CD4-positive, alpha-beta T cell (primary cell): ENCODE measurements around the gene PKP1. TPM values are rescaled to one million over a fixed set of nuclear protein-coding genes. Genes with fewer than 3 reads are reported as not detected.

Experiments used
- ATAC-seq: fragments of 200-7000 bp; cut with Tn5 transposase; one replicate; pipeline ENCODE4 v1.10.0; 2022; ENCODE audit warnings: mild to moderate bottlenecking; ENCODE audit not compliant: poor library complexity
- CTCF ChIA-PET: fragments of 350-600 bp; sonication (Branson Sonifier 250); formaldehyde crosslinking; loops from one replicate; lab custom pipeline; 2021; ENCODE audit warnings: antibody characterized with exemption, inconsistent platforms; lab: Charles Lee
- POLR2A ChIA-PET: fragments of 350-600 bp; sonication (Branson Sonifier 250); formaldehyde crosslinking; loops from one replicate; lab custom pipeline; 2021; ENCODE audit warnings: antibody characterized with exemption, inconsistent platforms; lab: Charles Lee
- DNase-seq, 14 experiments: peaks; one replicate each; pipeline ENCODE4 v3.0.0-alpha.2; 2013 to 2020; ENCODE audit warnings: mixed read lengths in 2 of 14
- H3K27ac ChIP-seq, 2 donors: one replicate each; pipeline versions ENCODE4 v1.5.1 to v1.7.0; 2013; ENCODE audit warnings: low read length in 2 of 2, low read depth in 1 of 2, mild to moderate bottlenecking in 1 of 2
- H3K27me3 ChIP-seq, 2 experiments: 1 replicate in 1 of 2; 2 replicates in 1 of 2; pipeline versions ENCODE4 v1.6.1 to v1.7.0; 2013; ENCODE audit warnings: low read length in 2 of 2, control low read depth in 1 of 2, mild to moderate bottlenecking in 1 of 2, moderate library complexity in 1 of 2; ENCODE audit not compliant: insufficient read depth in 2 of 2, control insufficient read depth in 1 of 2
- H3K36me3 ChIP-seq: one replicate; pipeline ENCODE4 v1.6.1; 2013; ENCODE audit warnings: low read length, control low read depth; ENCODE audit not compliant: insufficient read depth
- H3K4me1 ChIP-seq: one replicate; pipeline ENCODE4 v1.6.1; 2013; ENCODE audit warnings: low read length, control low read depth; ENCODE audit not compliant: insufficient read depth
- H3K4me3 ChIP-seq: one replicate; pipeline ENCODE4 v1.5.1; 2013; ENCODE audit warnings: mild to moderate bottlenecking, low read length, moderate library complexity
- H3K9me3 ChIP-seq, 2 experiments: 1 replicate in 1 of 2; 2 replicates in 1 of 2; pipeline versions ENCODE4 v1.6.1 to v1.7.0; 2013; ENCODE audit warnings: low read length in 2 of 2, mild to moderate bottlenecking in 2 of 2, control low read depth in 1 of 2, moderate library complexity in 1 of 2; ENCODE audit not compliant: control insufficient read depth in 1 of 2, insufficient read depth in 1 of 2
- H3K27ac Mint-ChIP-seq: one replicate; pipeline ENCODE4 v1.8.0; 2020; ENCODE audit warnings: mixed read lengths
- H3K27me3 Mint-ChIP-seq: one replicate; pipeline ENCODE4 v1.8.0; 2021; ENCODE audit warnings: mixed read lengths
- H3K36me3 Mint-ChIP-seq: one replicate; pipeline ENCODE4 v1.8.0; 2021; ENCODE audit warnings: low read depth, mixed read lengths
- H3K4me1 Mint-ChIP-seq: one replicate; pipeline ENCODE4 v1.8.0; 2021; ENCODE audit warnings: low read depth, mixed read lengths
- H3K4me3 Mint-ChIP-seq: one replicate; pipeline ENCODE4 v1.8.0; 2020; ENCODE audit warnings: mild to moderate bottlenecking, mixed read lengths
- H3K9me3 Mint-ChIP-seq: one replicate; pipeline ENCODE4 v1.8.0; 2020; ENCODE audit warnings: mixed read lengths
- intact Hi-C, 2 experiments: fragments of 100-400 bp; cut with DNase I in 1 of 2; cut with micrococcal nuclease in 1 of 2; formaldehyde crosslinking; loops; one replicate each; pipeline versions ENCODE4 v1.15.1 to v1.9.0; 2023 to 2025; cut with DNase I, micrococcal nuclease
- total RNA-seq, 174 experiments: library from RNA in 2 of 174; stranded (reverse) in 2 of 174; gene quantifications; one replicate each; pipeline ENCODE4 v1.2.3 and lab custom pipeline; 2021 to 2026
- TF ChIP-seq, protein P1 (sequence below): fragments of 200-600 bp; IDR thresholded peaks from one replicate; pipeline ENCODE4 v1.8.0; 2022; ENCODE audit warnings: antibody characterized with exemption, mild to moderate bottlenecking

The PKP1 gene
- total RNA-seq, 2 experiments from 2014 or later: not detected

DNA sequence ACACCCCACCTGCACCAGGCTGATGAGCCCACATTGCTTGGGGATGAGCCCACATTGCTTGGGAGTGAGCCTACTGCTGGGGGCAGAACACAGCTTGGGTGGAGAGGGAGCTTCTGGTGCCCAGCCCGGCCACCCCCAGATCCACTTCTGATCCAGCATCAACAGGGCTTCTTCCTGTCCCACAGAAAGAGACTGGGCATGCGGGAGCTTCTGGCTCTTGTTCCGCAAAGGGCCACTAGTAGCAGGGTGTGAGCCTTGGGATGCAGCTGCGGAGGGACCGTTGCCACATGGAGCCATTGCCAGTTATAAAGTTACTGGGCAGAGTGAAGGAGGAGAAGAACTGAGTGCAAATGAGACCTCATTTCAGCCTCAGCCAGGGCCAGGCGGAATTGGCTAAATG, 36.3 kb downstream of the PKP1 start:
- Histone ChIP-seq H3K27me3 (no peaks in the 10 kb centered on the region), H3K4me1 (no peaks in the 10 kb centered on the region), H3K27ac (no peak overlapping the region), H3K9me3 (peaks cover 0 to 4% of the 10 kb centered on the region in 2 experiments), H3K36me3 (no peaks in the 10 kb centered on the region), H3K4me3 (no peak overlapping the region)
- Mint-ChIP-seq H3K4me1 (no peaks in the 10 kb centered on the region), H3K27ac (no peak overlapping the region), H3K27me3 (no peaks in the 10 kb centered on the region), H3K36me3 (no peaks in the 10 kb centered on the region), H3K4me3 (no peak overlapping the region), H3K9me3 (no peaks in the 10 kb centered on the region)
- ATAC-seq (no peak), DNase-seq (no peak)
- TF ChIP-seq, protein P1, sequence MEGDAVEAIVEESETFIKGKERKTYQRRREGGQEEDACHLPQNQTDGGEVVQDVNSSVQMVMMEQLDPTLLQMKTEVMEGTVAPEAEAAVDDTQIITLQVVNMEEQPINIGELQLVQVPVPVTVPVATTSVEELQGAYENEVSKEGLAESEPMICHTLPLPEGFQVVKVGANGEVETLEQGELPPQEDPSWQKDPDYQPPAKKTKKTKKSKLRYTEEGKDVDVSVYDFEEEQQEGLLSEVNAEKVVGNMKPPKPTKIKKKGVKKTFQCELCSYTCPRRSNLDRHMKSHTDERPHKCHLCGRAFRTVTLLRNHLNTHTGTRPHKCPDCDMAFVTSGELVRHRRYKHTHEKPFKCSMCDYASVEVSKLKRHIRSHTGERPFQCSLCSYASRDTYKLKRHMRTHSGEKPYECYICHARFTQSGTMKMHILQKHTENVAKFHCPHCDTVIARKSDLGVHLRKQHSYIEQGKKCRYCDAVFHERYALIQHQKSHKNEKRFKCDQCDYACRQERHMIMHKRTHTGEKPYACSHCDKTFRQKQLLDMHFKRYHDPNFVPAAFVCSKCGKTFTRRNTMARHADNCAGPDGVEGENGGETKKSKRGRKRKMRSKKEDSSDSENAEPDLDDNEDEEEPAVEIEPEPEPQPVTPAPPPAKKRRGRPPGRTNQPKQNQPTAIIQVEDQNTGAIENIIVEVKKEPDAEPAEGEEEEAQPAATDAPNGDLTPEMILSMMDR: no peak
- ChIA-PET POLR2A (no interaction called here), CTCF (no interaction called here)
- intact Hi-C loops: no loop called here

DNA sequence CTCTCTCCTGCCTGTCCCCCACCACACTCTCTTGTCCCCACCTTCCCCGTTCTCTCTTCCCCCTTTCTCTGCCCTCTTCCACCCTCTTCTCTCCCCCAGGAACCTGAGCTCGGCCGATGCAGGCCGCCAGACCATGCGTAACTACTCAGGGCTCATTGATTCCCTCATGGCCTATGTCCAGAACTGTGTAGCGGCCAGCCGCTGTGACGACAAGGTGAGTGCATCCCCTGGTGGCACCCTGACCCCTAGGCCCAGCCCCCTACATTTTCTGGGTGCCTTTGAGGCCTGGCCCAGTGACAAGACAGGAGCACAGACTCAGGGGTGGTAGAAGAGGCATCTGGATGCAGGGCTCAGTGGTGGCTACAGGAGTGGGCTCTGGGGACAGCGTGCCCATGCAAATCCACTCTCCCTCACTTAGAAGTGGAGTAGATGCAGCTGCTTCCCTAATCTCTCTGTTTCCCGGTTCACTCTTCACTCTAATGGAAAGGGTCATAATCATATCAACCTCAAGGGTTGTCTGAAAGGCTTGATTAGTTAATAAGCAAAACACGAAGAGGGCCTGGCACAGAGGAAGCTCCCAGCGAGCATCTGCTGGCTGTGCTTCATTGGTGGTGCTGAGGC, 37.0 kb downstream of the PKP1 start:
- Histone ChIP-seq H3K36me3 (no peaks in the 10 kb centered on the region), H3K4me1 (no peaks in the 10 kb centered on the region), H3K4me3 (no peak overlapping the region), H3K27me3 (no peaks in the 10 kb centered on the region), H3K27ac (no peak overlapping the region), H3K9me3 (peaks cover 0 to 4% of the 10 kb centered on the region in 2 experiments)
- intact Hi-C loops: no loop called here
- Mint-ChIP-seq H3K27ac (no peak overlapping the region), H3K27me3 (no peaks in the 10 kb centered on the region), H3K4me3 (no peak overlapping the region), H3K36me3 (no peaks in the 10 kb centered on the region), H3K9me3 (no peaks in the 10 kb centered on the region), H3K4me1 (no peaks in the 10 kb centered on the region)
- DNase-seq (no peak), ATAC-seq (no peak)
- ChIA-PET CTCF (no interaction called here), POLR2A (no interaction called here)
- TF ChIP-seq, protein P1: no peak

DNA sequence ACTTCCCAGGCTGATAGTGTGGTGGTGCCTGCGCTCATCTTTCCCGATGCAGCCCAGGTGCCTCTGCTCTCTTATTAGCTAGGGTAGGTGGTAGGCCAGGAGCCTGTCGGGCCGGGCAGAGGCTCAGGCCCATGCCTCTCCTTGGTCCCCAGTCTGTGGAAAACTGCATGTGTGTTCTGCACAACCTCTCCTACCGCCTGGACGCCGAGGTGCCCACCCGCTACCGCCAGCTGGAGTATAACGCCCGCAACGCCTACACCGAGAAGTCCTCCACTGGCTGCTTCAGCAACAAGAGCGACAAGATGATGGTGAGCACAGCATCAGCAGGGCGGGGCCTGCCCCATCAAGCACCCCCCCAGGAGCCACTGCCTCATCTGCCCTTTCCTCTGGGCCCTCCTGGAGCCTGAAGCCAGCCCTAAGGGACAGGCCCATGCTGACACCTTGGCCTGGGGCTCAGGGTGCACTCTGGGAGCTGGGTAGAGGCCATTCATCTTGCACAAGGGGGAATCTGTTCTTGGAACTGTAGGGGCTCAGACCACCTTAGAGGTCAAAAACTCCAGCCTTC, 38.6 kb downstream of the PKP1 start:
- no peaks in the 10 kb centered on the region for H3K4me1 Mint-ChIP-seq
- H3K36me3 Mint-ChIP-seq: no peaks in the 10 kb centered on the region

More for the DNA sequence above, 38.6 kb downstream of the PKP1 start:
- intact Hi-C loops: no loop called here
- ChIA-PET POLR2A (no interaction called here), CTCF (no interaction called here)
- ATAC-seq (no peak), DNase-seq (no peak)
- no peaks in the 10 kb centered on the region for H3K27me3 Mint-ChIP-seq
- H3K27me3 ChIP-seq: no peaks in the 10 kb centered on the region
- H3K4me3 ChIP-seq: no peak overlapping the region
- TF ChIP-seq, protein P1: no peak
- H3K27ac ChIP-seq: no peak overlapping the region
- peaks cover 0 to 4% of the 10 kb centered on the region in 2 experiments for H3K9me3 ChIP-seq
- H3K4me1 ChIP-seq: no peaks in the 10 kb centered on the region
- H3K9me3 Mint-ChIP-seq: no peaks in the 10 kb centered on the region
- H3K36me3 ChIP-seq: no peaks in the 10 kb centered on the region
- no peak overlapping the region for H3K4me3 Mint-ChIP-seq
- H3K27ac Mint-ChIP-seq: no peak overlapping the region
